H1 (cell line): Measurements from ENCODE around the gene RPS6KA2. TPM values are rescaled to one million over a fixed set of nuclear protein-coding genes. Genes with fewer than 3 reads are reported as not detected.

ENCODE experiments used
- ZNF274 ChIP-seq: IDR thresholded peaks from 2 replicates; pipeline ENCODE4 v1.7.0; 2012; ENCODE audit warnings: low read length, borderline replicate concordance; ENCODE audit errors: extremely low read depth
- polyA plus RNA-seq, 7 experiments: library from polyadenylated mRNA; depleted of rRNA in 3 of 7; stranded (reverse) in 5 of 7; unstranded in 2 of 7; fragments of >200 nt in 5 of 7; fragments of 200-250 nt in 2 of 7; gene quantifications; 1 replicate in 5 of 7; 2 replicates in 1 of 7; 4 replicates in 1 of 7; pipeline versions ENCODE4 v1.2.1 to v1.2.3, GENCODE V29; 2011 to 2013; ENCODE audit warnings: missing spikeins in 2 of 7, mixed read lengths in 2 of 7
- total RNA-seq: library from RNA; stranded (reverse); fragmentation: NEBNext Ultra II Directional; extraction: Animal tissue kit (Norgen Biotek cat#: 25700); gene quantifications from 2 replicates; pipeline ENCODE4 v1.2.1, GENCODE V29; 2021

RPS6KA2 gene
- total and polyA plus RNA-seq, 2 of the 8 experiments (the other 6 are each of a cell fraction or from before 2014, with no cell fraction given), result 8.8 to 25.7 TPM

DNA sequence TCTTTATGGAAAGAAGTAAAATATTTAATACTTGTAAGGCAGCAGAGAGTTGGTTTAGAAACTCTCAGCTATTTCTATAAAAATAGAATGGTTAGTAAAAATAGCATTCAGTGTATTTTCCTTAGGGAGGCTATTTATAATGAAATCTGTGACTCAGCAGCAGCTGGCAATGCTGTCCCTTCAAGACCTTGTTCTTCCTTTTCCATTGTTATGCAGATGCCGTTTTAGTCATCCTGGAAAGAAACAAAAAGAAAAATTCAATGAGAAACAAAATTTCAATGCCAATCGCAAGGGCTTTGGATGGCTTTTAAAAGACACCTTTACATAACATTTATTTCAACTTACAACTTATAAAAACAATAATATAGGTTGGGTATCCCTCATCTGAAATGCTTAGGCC lies 261.8 kb downstream of the RPS6KA2 start (continued):
- TF ChIP-seq ZNF274, result no peak
